ENCODE data around the gene CYP4A22.
"Not testable (repeated sequence)": the region's sequence is repeated elsewhere in the genome, so short reads cannot be mapped to it uniquely, and the experiment has no call there.

The CYP4A22 gene, protein sequence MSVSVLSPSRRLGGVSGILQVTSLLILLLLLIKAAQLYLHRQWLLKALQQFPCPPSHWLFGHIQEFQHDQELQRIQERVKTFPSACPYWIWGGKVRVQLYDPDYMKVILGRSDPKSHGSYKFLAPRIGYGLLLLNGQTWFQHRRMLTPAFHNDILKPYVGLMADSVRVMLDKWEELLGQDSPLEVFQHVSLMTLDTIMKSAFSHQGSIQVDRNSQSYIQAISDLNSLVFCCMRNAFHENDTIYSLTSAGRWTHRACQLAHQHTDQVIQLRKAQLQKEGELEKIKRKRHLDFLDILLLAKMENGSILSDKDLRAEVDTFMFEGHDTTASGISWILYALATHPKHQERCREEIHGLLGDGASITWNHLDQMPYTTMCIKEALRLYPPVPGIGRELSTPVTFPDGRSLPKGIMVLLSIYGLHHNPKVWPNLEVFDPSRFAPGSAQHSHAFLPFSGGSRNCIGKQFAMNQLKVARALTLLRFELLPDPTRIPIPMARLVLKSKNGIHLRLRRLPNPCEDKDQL

DNA sequence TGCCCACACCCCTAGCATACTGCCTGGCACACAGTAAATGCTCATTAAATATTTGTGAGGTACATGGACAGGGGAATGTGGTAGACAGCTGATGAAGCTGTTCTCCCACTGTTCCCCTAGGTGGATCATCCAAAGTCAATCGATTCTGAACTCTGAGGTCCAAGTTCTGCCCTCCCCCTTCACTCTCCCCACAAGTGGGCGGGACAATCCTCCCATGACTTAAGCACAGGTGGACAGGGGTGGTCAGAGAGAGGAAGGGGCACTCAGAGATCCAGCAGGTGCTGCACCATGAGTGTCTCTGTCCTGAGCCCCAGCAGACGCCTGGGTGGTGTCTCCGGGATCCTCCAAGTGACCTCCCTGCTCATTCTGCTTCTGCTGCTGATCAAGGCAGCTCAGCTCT, at the start of gene CYP4A22:
Gene CYP4A22, plus strand, starts transcription at position 244 of the 400 bp plus-strand sequence. Its CDS starts 45 bp downstream, at position 289.
- DNase-seq (ENCODE audit: low spot score): no peak

DNA sequence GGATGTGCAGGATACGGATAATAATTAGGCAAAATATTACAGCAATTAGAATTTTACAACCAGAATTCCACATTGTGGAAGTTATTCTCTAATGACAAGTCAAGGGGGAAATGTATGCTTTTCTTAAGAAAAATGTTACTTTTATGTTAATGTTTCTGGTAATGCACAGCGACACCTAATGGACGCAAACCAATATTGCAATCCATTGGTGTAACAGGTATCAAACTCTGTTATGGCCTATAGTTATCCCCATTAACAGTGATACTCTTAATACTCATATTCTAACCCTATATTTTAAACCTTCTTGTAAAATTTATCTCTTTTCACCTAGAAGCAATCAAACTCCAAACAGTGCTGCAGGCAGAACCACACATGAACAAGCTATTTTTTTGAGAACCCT, 47.9 kb upstream of the CYP4A22 start:
- DNase-seq (ENCODE audit: low spot score): not testable (repeated sequence)

DNA sequence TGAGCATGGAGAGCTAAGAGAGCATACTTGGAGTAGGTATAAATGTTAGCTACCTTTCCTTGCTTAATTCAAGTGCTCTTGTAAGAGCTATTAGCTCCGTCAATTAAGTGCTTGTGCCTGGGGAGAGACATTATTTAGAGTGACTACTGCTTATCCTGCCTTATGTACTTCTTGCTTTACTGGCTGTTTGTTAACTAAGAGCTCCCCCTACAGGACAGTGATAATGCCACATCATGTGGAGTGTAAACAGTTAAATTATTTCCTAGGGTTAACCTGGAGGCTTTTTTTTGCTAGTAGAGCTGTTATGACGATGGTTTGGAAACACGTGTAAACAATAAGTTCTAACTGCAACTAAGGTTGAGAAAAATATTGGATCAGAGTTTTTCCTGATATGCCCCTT, 45.8 kb upstream of the CYP4A22 start:
- DNase-seq (ENCODE audit: low spot score): not testable (repeated sequence)

DNA sequence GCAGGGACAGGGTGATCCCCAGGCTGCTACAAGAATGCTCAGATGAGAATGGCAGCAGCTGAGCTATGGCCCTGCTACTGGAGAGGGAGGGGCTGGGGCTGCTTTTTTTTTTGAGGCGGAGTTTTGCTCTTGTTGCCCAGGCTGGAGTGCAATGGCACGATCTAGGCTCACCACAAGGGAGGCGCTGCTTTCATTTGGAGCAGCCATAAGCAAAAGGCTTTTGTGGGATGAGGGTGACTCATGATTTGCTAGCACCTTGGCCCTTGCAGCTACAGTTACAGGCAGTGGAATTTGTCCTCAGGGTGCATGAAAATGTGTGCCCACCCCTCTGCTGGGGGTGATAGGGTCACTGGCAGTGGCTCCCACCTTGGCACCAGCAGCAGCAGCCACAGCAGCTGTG, 32.4 kb upstream of the CYP4A22 start:
- no peak for DNase-seq (ENCODE audit: low spot score)

DNA sequence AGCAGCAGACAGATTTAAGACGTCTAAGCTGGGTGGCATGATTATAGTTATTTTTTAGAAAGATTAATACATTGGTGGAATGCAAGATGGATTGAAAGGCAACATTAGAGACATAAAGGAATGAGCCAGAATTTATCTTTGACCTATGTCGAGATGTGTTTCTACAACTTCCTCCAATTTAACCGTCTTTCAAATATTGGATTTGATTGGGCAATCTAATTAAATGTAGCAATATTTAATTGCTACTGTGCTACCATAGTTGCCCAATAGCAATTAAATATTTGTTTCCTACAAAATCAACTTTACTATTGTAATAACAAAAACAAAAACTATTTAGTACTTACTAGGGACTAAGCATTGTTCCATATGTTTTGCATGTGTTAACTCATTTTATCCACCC, 30.4 kb upstream of the CYP4A22 start:
- DNase-seq (ENCODE audit: low spot score): no peak

DNA sequence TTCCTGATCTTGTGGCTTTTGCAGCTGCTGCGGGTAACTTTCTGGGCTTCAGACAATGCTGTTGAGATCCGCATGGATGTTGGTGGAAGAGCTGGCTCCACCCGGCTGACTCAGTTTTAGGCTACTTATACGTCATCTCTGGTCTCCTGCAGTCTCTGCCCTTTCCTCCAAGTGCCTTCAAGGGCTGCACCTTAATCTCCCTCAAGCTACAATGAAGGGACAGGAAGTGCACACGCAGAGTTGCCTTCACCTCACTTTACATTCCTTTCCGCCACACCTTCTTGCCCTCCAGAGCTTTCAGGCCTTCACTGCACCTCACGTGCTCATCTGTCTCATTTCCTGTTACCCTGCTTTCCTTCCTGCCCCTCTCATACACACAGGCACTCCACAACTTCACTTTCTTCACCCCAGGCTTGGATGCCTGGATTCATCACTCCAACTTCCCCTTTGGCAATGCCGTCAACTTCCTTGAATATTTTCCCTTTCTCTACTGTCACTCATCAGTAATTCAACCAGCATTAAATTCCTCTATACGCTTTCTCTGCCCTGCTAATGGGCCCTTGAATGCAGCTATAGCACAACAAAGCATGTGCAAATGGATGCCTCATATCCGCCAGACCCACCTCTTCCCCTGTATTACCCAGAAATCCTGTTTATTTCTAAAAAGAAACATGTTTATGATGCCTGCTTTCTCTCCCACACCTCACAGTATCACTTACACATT, 29.2 kb upstream of the CYP4A22 start:
- DNase-seq (ENCODE audit: low spot score): not testable (repeated sequence)

DNA sequence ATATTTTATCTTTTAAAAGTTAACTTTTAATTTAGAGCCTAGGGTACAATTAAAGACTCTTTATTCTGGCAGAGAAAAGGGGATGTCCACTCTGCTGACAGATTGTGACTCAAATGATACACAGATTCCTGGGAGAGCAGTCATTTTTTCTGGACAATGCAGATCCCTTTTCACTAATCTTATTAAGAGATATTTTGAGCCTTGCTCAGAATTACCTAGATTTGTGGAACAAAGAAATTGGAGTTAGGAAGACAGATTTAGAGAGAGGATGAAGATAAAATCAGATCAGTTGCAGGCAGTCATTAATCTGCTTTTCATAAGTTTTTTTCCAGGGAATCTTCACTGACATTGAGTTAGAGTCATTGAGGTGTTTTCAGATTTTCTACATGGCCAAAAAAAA, 27.8 kb upstream of the CYP4A22 start:
- not testable (repeated sequence) for DNase-seq (ENCODE audit: low spot score)

DNA sequence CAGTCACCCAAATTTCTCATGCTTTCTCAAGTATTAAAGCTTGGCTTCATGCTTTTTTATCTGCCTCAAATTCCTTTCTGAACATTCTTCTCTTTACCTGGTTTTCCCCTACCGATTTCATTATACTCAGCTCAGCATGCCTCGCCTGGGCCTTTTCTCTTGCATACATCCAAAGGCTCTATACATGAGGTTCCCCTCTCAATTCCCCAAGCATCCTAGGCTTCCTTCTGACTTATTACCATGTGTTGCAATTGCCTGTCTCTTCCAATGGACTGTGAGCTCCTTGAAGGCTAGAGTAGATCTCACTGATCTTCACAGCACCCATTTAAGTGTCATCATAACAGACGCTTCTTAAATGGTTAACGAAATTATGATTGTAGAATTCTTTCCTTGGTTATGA, 24.1 kb upstream of the CYP4A22 start:
- DNase-seq (ENCODE audit: low spot score): no peak

DNA sequence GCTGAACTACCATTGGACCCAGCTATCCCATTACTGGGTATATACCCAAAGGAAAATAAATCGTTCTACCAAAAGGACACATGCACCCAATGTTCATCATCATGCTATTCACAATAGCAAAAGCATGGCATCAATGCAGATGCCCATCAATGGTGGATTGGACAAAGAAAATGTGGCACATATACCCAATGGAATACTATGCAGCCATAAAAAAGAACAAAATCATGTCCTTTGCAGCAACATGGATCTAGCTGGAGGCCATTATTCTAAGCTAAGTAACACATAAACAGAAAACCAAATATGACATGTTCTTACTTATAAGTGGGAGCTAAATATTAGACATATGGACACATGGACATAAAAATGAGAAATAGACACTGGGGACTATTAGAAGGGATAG, 16.2 kb upstream of the CYP4A22 start:
- DNase-seq (ENCODE audit: low spot score): not testable (repeated sequence)

DNA sequence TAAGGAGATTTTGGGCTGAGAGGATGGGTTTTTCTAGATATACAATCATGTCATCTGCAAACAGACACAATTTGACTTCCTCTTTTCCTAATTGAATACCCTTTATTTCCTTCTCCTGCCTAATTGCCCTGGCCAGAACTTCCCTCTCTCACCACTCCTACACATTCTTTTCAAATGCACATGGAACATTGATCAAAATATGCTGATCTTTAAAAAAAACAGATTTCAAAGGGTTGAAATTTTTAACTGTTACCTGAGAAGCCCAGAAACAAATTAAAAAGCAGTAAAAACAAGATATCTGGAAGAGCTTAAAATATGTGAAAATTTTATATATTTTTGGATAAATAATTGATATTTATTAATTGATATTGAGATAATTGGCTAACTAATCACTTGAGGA, 12.4 kb upstream of the CYP4A22 start:
- not testable (repeated sequence) for DNase-seq (ENCODE audit: low spot score)

DNA sequence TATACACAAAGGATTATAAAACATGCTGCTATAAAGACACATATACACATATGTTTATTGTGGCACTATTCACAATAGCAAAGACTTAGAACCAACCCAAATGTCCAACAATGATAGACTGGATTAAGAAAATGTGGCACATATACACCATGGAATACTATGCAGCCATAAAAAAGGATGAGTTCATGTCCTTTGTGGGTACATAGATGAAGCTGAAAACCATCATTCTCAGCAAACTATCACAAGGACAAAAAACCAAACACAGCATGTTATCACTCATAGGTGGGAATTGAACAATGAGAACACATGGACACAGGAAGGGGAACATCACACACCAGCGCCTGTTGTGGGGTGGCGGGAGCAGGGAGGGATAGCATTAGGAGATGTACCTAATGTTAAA, 10.2 kb upstream of the CYP4A22 start:
- DNase-seq (ENCODE audit: low spot score): not testable (repeated sequence)

DNA sequence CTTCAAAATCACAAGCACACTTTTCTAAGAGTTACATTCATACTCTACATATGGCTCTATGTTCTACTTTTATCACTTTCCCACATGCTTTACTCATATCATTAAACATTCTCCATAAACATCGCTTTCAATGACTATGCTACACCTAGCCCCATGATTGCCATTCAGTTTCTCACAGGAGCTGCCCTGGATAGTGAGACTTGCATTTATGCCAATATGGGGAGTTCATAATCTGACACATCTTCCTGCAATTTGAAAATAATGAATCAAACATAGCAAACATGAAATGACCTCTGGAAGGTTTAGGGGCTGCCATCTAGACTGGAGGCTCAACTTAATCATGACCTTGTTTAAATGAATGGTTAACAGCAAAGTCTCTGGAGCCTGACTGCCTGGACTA, 9.0 kb upstream of the CYP4A22 start:
- no peak for DNase-seq (ENCODE audit: low spot score)

DNA sequence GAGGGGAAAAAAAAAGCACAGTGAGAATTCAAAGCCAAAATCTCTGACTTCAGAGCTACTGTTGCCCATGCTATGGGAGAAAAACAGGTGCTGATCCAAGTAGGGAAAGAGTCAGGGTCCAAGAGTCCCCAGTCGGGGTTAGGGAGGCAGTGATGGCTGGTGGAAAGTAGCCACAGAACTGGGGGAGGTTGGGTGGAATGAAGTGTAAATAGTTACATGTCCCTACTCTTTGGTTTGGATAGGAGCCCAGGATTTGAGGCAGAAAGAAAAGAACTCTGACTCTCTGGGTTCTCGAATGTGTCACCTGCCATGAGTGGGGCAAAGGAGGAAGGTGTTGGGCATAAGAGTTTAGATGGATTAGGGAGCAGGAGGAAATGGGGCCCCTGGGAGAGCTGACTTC, 8.4 kb upstream of the CYP4A22 start:
- not testable (repeated sequence) for DNase-seq (ENCODE audit: low spot score)

DNA sequence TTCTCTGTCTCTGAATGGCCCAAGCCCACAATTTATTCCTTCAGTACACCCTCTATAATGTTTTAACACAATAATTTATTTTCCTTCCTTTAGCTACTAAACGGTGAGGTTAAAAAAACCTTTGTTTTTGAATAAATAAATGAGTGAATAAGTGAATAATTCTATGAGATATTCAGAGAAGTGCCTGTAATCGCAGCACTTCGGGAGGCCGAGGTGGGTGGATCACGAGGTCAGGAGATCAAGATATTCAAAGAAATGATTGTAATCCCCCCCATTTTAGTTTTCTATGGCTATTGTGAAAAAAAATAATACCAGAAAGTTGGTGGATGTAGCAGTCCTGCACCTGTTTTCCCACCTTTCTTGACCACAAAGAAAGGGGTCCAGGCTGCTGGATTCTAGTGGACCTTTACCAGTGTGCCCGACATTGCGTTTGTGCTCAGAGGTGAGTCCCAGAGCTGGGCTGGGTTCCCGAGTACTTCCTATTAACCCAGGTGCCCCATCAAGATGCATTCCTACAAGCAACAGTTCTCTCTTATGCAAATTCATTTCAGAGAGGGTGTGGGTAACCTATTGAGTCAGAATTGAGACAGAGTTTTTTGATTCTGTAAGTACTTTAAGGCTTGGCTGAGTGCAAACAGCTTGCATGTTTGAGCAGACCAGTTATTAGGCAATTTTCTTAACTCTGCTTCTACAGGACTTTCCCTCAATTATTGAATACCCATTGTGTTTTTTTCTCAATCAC, 7.6 kb upstream of the CYP4A22 start:
- DNase-seq (ENCODE audit: low spot score): not testable (repeated sequence)

DNA sequence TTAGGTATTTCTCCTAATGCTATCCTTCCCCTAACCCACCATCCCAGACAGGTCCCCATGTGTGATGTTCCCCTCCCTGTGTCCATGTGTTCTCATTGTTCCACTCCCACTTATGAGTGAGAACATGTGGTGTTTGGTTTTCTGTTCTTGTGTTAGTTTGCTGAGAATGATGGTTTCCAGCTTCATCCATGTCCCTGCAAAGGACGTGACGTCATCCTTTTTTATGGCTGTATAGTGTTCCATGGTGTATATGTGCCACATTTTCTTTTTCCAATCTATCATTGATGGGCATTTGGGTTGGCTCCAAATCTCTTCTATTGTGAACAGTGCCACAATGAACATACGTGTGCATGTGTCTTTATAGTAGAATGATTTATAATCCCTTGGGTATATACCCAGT, 4.6 kb upstream of the CYP4A22 start:
- not testable (repeated sequence) for DNase-seq (ENCODE audit: low spot score)

DNA sequence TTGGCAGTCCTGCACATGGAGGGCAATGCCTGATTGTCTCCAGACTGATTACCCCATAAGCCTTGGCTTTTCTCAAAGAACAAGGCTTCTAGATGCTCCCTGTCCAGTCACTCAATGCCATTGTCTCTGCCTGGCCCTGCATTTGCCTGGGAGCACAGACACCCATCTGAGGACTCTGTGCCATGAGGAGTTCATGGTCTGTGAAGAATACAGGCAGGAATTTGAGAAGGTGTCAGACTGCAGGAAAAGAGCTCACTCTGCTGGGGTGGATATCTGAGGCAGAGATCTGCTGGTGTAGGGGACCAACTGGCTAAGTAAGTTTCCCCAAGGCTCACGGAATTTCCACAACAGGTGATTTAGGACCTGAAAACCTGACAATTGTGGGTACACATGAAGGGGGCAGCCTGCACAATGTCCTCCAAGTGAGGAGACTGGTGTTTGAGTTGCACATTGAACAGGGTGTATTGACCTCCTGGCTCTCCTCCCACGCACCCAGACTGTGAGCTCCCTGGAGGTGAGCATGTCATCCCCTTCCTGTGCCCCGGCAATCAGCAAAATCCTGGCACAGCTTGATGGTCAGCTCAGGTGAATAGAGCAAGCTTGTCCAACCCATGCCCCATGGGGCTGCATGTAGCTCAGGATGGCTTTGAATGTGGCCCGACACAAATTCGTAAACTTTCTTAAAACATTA, 829 bp downstream of the CYP4A22 start:
- DNase-seq (ENCODE audit: low spot score): no peak

DNA sequence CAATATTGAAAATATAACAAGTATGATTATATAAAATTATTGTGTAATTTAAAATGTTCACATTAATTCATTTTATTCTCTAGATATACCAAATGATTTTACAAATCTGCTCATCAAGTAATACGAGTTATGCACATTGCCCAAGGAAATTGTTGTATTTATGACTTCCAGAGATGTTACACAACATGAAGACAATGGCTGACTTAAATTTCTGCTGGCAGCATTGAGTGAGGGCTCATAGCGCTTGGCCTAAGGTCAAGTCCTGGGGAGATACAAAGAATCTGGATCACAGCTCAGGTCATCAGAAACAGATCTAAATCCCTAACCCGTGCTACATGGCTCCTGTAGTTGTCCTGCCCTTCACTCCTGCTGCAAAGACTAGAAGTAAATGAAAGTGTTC, 3.1 kb downstream of the CYP4A22 start:
- DNase-seq (ENCODE audit: low spot score): not testable (repeated sequence)

DNA sequence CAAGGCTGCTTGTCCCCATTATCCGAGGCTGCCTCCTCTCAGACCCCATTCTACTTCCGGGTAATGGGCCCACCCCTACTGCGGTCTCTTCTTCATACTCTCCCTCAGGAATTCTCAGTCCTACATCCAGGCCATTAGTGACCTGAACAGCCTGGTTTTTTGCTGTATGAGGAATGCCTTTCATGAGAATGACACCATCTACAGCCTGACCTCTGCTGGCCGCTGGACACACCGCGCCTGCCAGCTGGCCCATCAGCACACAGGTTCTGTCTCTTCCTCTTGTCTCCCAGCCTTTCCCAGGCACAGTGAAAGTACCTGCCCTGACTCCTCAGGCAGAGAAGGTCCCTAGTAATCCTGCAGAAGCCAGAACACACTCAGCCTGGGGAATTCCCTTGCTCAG, 6.4 kb downstream of the CYP4A22 start:
- not testable (repeated sequence) for DNase-seq (ENCODE audit: low spot score)

DNA sequence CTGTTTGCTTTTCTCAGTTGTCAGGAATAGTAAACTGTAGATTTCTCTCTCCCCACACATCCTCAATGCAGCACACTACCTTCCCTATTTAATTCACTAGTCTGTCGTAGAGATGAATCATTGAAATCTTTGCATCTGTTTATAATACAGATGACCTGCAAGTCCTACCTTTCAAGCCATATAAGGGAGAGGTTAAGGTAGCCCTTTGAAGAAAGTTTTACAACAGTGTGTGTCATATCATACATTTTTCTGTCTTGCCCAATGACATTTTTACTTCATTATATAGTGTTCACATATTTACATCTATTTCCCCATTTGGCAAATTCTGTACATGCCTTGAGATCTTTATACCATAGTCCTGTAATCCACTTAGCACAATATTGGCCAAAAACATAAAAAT, 9.3 kb downstream of the CYP4A22 start:
- not testable (repeated sequence) for DNase-seq (ENCODE audit: low spot score)

DNA sequence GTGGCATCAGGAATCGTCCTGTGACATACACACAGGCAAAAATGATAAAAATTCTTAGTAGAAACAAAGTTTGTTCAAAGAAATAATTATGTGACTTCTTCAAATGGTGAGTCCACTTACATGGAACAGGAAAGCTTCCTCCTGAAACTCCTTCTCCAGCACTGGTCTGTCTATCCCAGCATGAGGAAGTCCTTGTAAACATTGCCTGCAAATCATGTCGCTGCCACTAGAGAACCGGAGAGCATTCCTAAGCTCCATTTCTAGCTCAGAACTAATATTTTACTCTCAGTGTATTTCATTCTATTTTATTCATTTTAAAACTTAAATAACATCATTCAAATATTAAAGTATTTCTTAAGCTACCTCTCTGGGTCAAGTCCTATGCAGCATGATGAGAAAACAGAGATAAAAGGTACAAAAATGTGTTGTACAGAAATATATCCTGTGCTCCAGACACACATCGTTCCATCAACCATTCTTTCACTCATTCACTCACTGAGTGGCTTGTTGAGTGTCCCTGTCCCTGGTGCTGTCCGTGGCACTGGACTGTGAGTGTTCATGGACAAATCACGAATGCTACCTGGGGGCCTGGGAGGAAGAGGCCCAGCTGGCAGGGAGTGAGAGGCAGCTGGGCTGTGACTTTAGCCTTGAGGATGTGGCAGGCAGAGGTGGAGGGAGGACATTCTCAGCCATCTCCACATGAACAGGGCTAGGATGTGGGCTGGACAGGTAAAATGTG, 10.0 kb downstream of the CYP4A22 start:
- DNase-seq (ENCODE audit: low spot score): no peak

DNA sequence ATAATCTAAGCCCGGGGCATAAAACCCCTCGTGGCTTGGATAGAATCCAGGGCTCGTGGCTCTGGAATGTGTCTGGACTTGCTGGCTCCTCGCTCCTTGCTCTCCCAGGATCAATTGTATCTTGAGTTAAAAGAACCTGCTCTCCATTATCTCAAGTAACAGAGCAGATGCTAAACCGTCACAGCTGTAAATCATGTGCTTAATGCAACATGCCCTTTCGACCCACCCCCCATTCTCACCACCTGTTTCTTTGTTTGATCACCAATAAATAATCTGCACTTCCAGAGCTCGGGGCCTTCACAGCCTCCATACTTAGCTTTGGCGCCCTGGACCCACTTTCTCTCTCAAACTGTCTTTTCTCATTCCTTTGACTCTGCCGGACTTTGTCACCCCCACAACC, 11.9 kb downstream of the CYP4A22 start:
- not testable (repeated sequence) for DNase-seq (ENCODE audit: low spot score)

Measured in HuH-7 (cell line).